ENCODE data around the gene GADD45GIP1. TPM values are rescaled to one million over a fixed set of nuclear protein-coding genes. Genes with fewer than 3 reads are reported as not detected.

Gene GADD45GIP1
- total RNA-seq, 1 experiment from 2014 or later = 29.1 TPM

- no peaks in the 10 kb centered on the region for H3K9me2 ChIP-seq (ENCODE audit: insufficient read depth)
- no peaks in the 10 kb centered on the region; the same call in 1 of the 2 replicates for H4K20me1 ChIP-seq (ENCODE audit: insufficient read depth)
- intact Hi-C loops (cut with micrococcal nuclease; ENCODE audit: unreplicated experiment) = no loop called here
- DNase-seq = no peak
- no peak for TF ChIP-seq EZH2 (IDR thresholded peaks at IDR 0.05; ENCODE audit: low read depth)
- TF ChIP-seq, protein P1, sequence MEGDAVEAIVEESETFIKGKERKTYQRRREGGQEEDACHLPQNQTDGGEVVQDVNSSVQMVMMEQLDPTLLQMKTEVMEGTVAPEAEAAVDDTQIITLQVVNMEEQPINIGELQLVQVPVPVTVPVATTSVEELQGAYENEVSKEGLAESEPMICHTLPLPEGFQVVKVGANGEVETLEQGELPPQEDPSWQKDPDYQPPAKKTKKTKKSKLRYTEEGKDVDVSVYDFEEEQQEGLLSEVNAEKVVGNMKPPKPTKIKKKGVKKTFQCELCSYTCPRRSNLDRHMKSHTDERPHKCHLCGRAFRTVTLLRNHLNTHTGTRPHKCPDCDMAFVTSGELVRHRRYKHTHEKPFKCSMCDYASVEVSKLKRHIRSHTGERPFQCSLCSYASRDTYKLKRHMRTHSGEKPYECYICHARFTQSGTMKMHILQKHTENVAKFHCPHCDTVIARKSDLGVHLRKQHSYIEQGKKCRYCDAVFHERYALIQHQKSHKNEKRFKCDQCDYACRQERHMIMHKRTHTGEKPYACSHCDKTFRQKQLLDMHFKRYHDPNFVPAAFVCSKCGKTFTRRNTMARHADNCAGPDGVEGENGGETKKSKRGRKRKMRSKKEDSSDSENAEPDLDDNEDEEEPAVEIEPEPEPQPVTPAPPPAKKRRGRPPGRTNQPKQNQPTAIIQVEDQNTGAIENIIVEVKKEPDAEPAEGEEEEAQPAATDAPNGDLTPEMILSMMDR (conservative IDR thresholded peaks at IDR 0.05) = no peak
- no peaks in the 10 kb centered on the region for H3K36me3 ChIP-seq (ENCODE audit: low read depth)
- no peak overlapping the region for H2AFZ ChIP-seq
- BruUV-seq (replicated peaks) = no TSS peak
- H3K9me3 ChIP-seq (ENCODE audit: insufficient read depth, low read depth) = no peaks in the 10 kb centered on the region
- H3K4me1 ChIP-seq (replicated peaks; ENCODE audit: insufficient read depth) = no peaks in the 10 kb centered on the region
- H3K27ac ChIP-seq = no peak overlapping the region
- no peak overlapping the region for H3K4me3 ChIP-seq
- no peaks in the 10 kb centered on the region for H3K79me2 ChIP-seq (ENCODE audit: low read depth)
- peaks cover 6% of the 10 kb centered on the region; the same call in 1 of the 2 replicates for H3F3A ChIP-seq (ENCODE audit: insufficient read depth, low read depth)
- CTCF ChIA-PET = no interaction called here
- POLR2A ChIA-PET (ENCODE audit: unreplicated experiment) = no interaction called here
- peaks cover 7% of the 10 kb centered on the region; the same call in 1 of the 2 replicates for H3K27me3 ChIP-seq (ENCODE audit: insufficient read depth, low read depth)
- no peak overlapping the region for H3K4me2 ChIP-seq
These were observed 44.6 kb upstream of the GADD45GIP1 start for GRCh38 chr19:13001502-13002165.

DNA sequence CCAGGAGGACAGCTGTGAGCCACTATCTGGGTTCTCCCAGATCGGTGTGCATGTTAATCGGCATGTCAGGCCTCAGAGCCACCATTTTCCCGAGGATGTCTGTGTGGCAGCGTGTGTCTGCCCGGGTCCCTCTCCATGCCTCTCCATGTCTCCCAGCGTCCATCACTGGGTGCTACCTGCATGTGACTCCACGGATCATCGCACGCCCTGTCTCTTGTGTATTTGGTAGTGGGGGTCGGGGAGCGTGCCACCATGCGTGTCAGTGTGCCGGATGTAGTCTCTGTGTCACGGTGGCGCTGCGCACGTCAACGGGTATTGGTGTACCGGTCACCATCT, 44.1 kb upstream of the GADD45GIP1 start:
- H3K9me3 ChIP-seq (ENCODE audit: insufficient read depth, low read depth) = no peaks in the 10 kb centered on the region
- H3K79me2 ChIP-seq (ENCODE audit: low read depth) = no peaks in the 10 kb centered on the region
- no peaks in the 10 kb centered on the region for H3K4me1 ChIP-seq (replicated peaks; ENCODE audit: insufficient read depth)
- H3K4me2 ChIP-seq = no peak overlapping the region
- no peaks in the 10 kb centered on the region for H3K36me3 ChIP-seq (ENCODE audit: low read depth)
- H3K27me3 ChIP-seq (ENCODE audit: insufficient read depth, low read depth) = peaks cover 12% of the 10 kb centered on the region; the same call in 1 of the 2 replicates
- ChIA-PET POLR2A (ENCODE audit: unreplicated experiment) (no interaction called here), CTCF (interaction anchor here (0.6 kb wide), 1 partner anchor 13 kb away, joined by 7 read pairs; no protein-coding TSS in a partner anchor)
- no peak for DNase-seq
- H3K4me3 ChIP-seq = no peak overlapping the region
- no TSS peak for BruUV-seq (replicated peaks)
- no peak overlapping the region for H3K27ac ChIP-seq
- H2AFZ ChIP-seq = no peak overlapping the region
- H3K9me2 ChIP-seq (ENCODE audit: insufficient read depth) = no peaks in the 10 kb centered on the region
- intact Hi-C loops (cut with micrococcal nuclease; ENCODE audit: unreplicated experiment) = no loop called here
- TF ChIP-seq, protein P1 (conservative IDR thresholded peaks at IDR 0.05) = no peak
- TF ChIP-seq EZH2 (IDR thresholded peaks at IDR 0.05; ENCODE audit: low read depth) = no peak
- H4K20me1 ChIP-seq (ENCODE audit: insufficient read depth) = no peaks in the 10 kb centered on the region; the same call in 1 of the 2 replicates
- H3F3A ChIP-seq (ENCODE audit: insufficient read depth, low read depth) = peaks cover 6% of the 10 kb centered on the region; the same call in 1 of the 2 replicates

DNA sequence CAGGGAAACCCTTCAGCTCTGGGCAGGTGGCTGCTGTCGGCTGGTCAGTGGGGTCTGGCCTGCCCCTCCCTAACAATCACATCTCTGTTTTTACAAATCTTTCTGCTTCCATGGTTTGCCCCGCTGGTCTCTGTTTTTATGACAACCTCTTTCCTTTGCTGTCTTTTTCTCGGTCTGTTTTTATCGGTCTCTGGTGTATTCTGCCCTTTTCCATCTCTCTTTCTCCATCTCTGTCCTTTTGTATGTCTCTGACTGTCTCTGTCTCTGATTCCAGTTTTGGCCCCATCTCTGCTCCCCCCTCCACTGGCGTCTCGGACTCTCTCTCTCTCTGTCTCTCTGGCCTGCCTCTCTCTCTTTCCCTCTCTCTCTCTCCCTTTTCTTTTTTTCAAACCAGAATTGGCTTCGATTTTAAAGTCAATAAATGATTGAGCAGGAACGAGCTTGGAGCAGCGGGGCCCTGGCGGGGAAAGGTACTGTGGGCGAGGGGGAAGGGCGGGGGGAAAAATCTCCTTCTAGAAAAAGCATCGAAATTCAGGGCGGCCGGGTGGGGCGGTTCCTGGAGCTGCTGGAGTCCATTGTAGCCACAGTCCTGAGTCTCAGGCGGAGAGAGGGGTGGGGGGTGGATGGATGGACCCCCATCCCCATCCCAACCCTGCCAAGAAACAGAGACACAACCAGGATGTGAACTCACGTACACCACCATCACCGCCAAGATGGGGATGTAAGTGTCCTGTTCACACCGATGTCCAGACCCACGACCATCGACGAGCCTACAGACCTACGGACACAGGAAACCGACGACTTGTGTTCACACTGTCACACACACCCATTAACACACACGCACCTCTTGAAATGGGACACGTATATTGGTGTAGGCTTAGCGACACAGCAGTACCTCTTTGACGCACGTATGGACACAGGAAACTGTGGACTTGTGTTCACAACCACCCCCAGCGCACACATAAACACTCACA, 41.2 kb upstream of the GADD45GIP1 start:
- H3K9me2 ChIP-seq (ENCODE audit: insufficient read depth) = no peaks in the 10 kb centered on the region
- ChIA-PET CTCF (no interaction called here), POLR2A (ENCODE audit: unreplicated experiment) (no interaction called here)
- H3K4me1 ChIP-seq (replicated peaks; ENCODE audit: insufficient read depth) = peaks cover 5% of the 10 kb centered on the region; the same call in 1 of the 2 replicates
- H3K79me2 ChIP-seq (ENCODE audit: low read depth) = no peaks in the 10 kb centered on the region
- H2AFZ ChIP-seq = no peak overlapping the region
- peaks cover 23% of the 10 kb centered on the region; the same call in 1 of the 2 replicates for H3F3A ChIP-seq (ENCODE audit: insufficient read depth, low read depth)
- H3K27ac ChIP-seq = no peak overlapping the region
- intact Hi-C loops (cut with micrococcal nuclease; ENCODE audit: unreplicated experiment) = no loop called here
- no peaks in the 10 kb centered on the region for H3K9me3 ChIP-seq (ENCODE audit: insufficient read depth, low read depth)
- TF ChIP-seq, protein P1 (conservative IDR thresholded peaks at IDR 0.05) = no peak
- TF ChIP-seq EZH2 (IDR thresholded peaks at IDR 0.05; ENCODE audit: low read depth) = no peak
- TSS peak; percentile 34 for BruUV-seq (replicated peaks)
- H3K4me2 ChIP-seq = no peak overlapping the region
- H3K4me3 ChIP-seq = no peak overlapping the region
- H4K20me1 ChIP-seq (ENCODE audit: insufficient read depth) = no peaks in the 10 kb centered on the region; the same call in 1 of the 2 replicates
- peaks cover 27% of the 10 kb centered on the region for H3K27me3 ChIP-seq (ENCODE audit: insufficient read depth, low read depth)
- H3K36me3 ChIP-seq (ENCODE audit: low read depth) = no peaks in the 10 kb centered on the region
- no peak for DNase-seq

All from PC-9 (cell line).